ENCODE data around the gene ATP6V1B1. TPM values are rescaled to one million over a fixed set of nuclear protein-coding genes. Genes with fewer than 3 reads are reported as not detected.
A peak's percentile ranks its signal among the peaks of the same experiment; 100 is the strongest.

Gene ATP6V1B1
- total and polyA plus RNA-seq, 2 donors (not counting 1 experiment from before 2014, with no cell fraction given), result 1.0 to 2.1 TPM

DNA sequence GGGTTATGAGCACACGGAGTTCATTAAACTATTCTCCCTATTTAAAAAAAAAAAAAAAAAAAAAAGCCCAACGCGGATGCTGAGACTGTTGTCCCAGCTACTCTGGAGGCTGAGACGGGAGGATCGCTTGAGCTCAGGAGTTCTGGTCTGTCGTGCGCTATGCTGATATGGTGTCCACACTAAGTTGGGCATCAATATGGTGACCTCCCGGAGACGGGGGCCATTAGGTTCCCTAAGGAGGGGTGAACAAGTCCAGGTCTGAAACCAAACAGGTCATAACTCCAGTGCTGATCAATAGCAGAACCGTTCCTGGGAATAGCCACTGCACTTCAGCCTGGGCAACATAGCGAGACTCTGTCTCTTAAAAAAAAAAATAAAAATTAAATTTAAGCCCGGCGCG is 29.8 kb downstream of the ATP6V1B1 start:
- Histone ChIP-seq H3K9me3 (ENCODE audit: control insufficient read depth, insufficient read depth, low read depth, low read length) (no peaks in the 10 kb centered on the region), H3K4me3 (replicated peaks in 1 of 4; ENCODE audit: control extremely low read depth in 1 of 4, insufficient read depth in 1 of 4, low read depth in 3 of 4, low read length in 4 of 4) (peak overlapping the region in 3 of 4 experiments; percentile 49 to 63 (median 53)), H3K79me2 (ENCODE audit: control insufficient read depth, insufficient read depth, low read length) (no peaks in the 10 kb centered on the region), H3K9ac (ENCODE audit: insufficient read depth, low read length) (no peak overlapping the region), H3K27ac (ENCODE audit: insufficient read depth, low read length) (no peak overlapping the region), H3K27me3 (ENCODE audit: control insufficient read depth, insufficient read depth, low read length) (no peaks in the 10 kb centered on the region), H3K4me1 (ENCODE audit: control insufficient read depth, extremely low read depth, insufficient read depth, low read length) (no peaks in the 10 kb centered on the region), H3K36me3 (ENCODE audit: control insufficient read depth, insufficient read depth, low read length) (no peaks in the 10 kb centered on the region), H2AFZ (ENCODE audit: low read length) (no peak overlapping the region), H3K4me2 (ENCODE audit: extremely low read depth, insufficient read depth, low read length) (peak overlapping the region; percentile 93), H4K20me1 (ENCODE audit: control insufficient read depth, extremely low read depth, insufficient read depth, low read length) (no peaks in the 10 kb centered on the region)
- DNase-seq (ENCODE audit: low read depth in 2 of 2), result no peak
- no peak for TF ChIP-seq EZH2 (IDR thresholded peaks at IDR 0.05; ENCODE audit: low read length, missing control alignments)
- TF ChIP-seq, protein P1, sequence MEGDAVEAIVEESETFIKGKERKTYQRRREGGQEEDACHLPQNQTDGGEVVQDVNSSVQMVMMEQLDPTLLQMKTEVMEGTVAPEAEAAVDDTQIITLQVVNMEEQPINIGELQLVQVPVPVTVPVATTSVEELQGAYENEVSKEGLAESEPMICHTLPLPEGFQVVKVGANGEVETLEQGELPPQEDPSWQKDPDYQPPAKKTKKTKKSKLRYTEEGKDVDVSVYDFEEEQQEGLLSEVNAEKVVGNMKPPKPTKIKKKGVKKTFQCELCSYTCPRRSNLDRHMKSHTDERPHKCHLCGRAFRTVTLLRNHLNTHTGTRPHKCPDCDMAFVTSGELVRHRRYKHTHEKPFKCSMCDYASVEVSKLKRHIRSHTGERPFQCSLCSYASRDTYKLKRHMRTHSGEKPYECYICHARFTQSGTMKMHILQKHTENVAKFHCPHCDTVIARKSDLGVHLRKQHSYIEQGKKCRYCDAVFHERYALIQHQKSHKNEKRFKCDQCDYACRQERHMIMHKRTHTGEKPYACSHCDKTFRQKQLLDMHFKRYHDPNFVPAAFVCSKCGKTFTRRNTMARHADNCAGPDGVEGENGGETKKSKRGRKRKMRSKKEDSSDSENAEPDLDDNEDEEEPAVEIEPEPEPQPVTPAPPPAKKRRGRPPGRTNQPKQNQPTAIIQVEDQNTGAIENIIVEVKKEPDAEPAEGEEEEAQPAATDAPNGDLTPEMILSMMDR (conservative IDR thresholded peaks at IDR 0.05 in 1 of 2, IDR thresholded peaks at IDR 0.05 in 1 of 2; ENCODE audit: low read depth in 1 of 2, low read length in 2 of 2), result no peak

GRCh38 chr2:70966681-70967080 is 31.0 kb downstream of the ATP6V1B1 start:
- no peak for DNase-seq (ENCODE audit: low read depth in 2 of 2)
- Histone ChIP-seq H3K9ac (ENCODE audit: insufficient read depth, low read length) (no peak overlapping the region), H3K4me1 (ENCODE audit: control insufficient read depth, extremely low read depth, insufficient read depth, low read length) (no peaks in the 10 kb centered on the region), H3K27ac (ENCODE audit: insufficient read depth, low read length) (no peak overlapping the region), H3K4me3 (replicated peaks in 1 of 4; ENCODE audit: control extremely low read depth in 1 of 4, insufficient read depth in 1 of 4, low read depth in 3 of 4, low read length in 4 of 4) (no peak overlapping the region), H3K9me3 (ENCODE audit: control insufficient read depth, insufficient read depth, low read depth, low read length) (no peaks in the 10 kb centered on the region), H3K36me3 (ENCODE audit: control insufficient read depth, insufficient read depth, low read length) (no peaks in the 10 kb centered on the region), H3K27me3 (ENCODE audit: control insufficient read depth, insufficient read depth, low read length) (no peaks in the 10 kb centered on the region), H4K20me1 (ENCODE audit: control insufficient read depth, extremely low read depth, insufficient read depth, low read length) (no peaks in the 10 kb centered on the region), H3K79me2 (ENCODE audit: control insufficient read depth, insufficient read depth, low read length) (no peaks in the 10 kb centered on the region), H3K4me2 (ENCODE audit: extremely low read depth, insufficient read depth, low read length) (no peak overlapping the region), H2AFZ (ENCODE audit: low read length) (no peak overlapping the region)
- TF ChIP-seq EZH2 (IDR thresholded peaks at IDR 0.05; ENCODE audit: low read length, missing control alignments), result no peak
- TF ChIP-seq, protein P1 (conservative IDR thresholded peaks at IDR 0.05 in 1 of 2, IDR thresholded peaks at IDR 0.05 in 1 of 2; ENCODE audit: low read depth in 1 of 2, low read length in 2 of 2), result no peak

DNA sequence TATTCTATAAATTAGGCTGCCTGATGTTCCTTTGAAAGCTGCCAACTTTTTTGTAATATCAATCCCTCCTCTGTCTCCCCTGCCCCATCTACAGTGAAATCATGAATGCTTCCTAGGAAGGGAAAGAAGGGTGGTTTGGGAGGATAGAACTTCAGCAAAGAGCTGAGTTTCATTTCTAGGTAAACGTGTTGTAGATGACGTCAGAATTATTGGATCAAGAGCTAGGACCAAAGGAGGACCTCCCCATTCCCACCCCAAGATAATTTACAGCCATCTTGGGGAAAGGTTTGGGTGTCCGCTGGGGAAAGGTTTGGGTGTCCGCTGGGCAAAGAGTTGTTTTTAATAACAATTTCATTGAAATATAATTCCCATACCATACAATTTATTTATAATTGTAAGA is 31.5 kb downstream of the ATP6V1B1 start:
- no peaks in the 10 kb centered on the region for H3K27me3 ChIP-seq (ENCODE audit: control insufficient read depth, insufficient read depth, low read length)
- no peak for DNase-seq (ENCODE audit: low read depth in 2 of 2)
- H4K20me1 ChIP-seq (ENCODE audit: control insufficient read depth, extremely low read depth, insufficient read depth, low read length), result no peaks in the 10 kb centered on the region
- H3K9ac ChIP-seq (ENCODE audit: insufficient read depth, low read length), result no peak overlapping the region
- H3K4me3 ChIP-seq (replicated peaks in 1 of 4; ENCODE audit: control extremely low read depth in 1 of 4, insufficient read depth in 1 of 4, low read depth in 3 of 4, low read length in 4 of 4), result no peak overlapping the region
- no peaks in the 10 kb centered on the region for H3K9me3 ChIP-seq (ENCODE audit: control insufficient read depth, insufficient read depth, low read depth, low read length)
- no peak overlapping the region for H2AFZ ChIP-seq (ENCODE audit: low read length)
- no peaks in the 10 kb centered on the region for H3K36me3 ChIP-seq (ENCODE audit: control insufficient read depth, insufficient read depth, low read length)
- no peak overlapping the region for H3K4me2 ChIP-seq (ENCODE audit: extremely low read depth, insufficient read depth, low read length)
- H3K27ac ChIP-seq (ENCODE audit: insufficient read depth, low read length), result no peak overlapping the region
- no peaks in the 10 kb centered on the region for H3K4me1 ChIP-seq (ENCODE audit: control insufficient read depth, extremely low read depth, insufficient read depth, low read length)
- H3K79me2 ChIP-seq (ENCODE audit: control insufficient read depth, insufficient read depth, low read length), result no peaks in the 10 kb centered on the region
- TF ChIP-seq, protein P1 (conservative IDR thresholded peaks at IDR 0.05 in 1 of 2, IDR thresholded peaks at IDR 0.05 in 1 of 2; ENCODE audit: low read depth in 1 of 2, low read length in 2 of 2), result no peak
- TF ChIP-seq EZH2 (IDR thresholded peaks at IDR 0.05; ENCODE audit: low read length, missing control alignments), result no peak

Data from fibroblast of lung (primary cell).